ENCODE measurements around the gene BANF2.

DNA sequence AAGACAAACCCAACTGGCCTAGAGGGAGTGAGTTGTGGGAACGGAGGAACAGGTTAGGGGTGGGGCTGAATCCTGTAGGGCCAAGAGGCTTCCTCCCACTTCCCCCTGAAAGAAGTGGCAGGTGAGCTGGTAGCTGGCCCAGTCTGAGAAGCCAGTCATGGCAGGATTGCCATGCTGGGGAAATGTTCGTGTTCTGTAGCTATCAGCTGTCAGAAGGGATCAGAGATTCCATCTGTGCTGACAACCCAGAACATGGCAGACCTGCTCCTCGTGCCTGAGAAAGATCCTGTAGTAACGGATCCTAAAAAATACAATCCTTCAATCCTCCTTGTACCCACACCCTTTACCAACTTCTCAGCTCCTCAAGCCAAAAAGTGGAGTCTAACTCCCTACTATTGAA is 43.0 kb downstream of the BANF2 start:
- TF ChIP-seq TAF1 (IDR thresholded peaks at IDR 0.05; ENCODE audit: borderline replicate concordance, low read depth, low read length) (no peak), POLR2AphosphoS5 (IDR thresholded peaks at IDR 0.05; ENCODE audit: low read depth, low read length) (no peak), RCOR1 (IDR thresholded peaks at IDR 0.05; ENCODE audit: low read length) (no peak), JUND (IDR thresholded peaks at IDR 0.05) (no peak), EZH2phosphoT487 (IDR thresholded peaks at IDR 0.05; ENCODE audit: borderline replicate concordance, low read depth) (no peak), NRF1 (IDR thresholded peaks at IDR 0.05; ENCODE audit: low read depth, low read length) (no peak), ELF1 (IDR thresholded peaks at IDR 0.05) (no peak), EP300 (IDR thresholded peaks at IDR 0.05; ENCODE audit: borderline replicate concordance in 1 of 2, low read depth in 1 of 2, low read length in 1 of 2) (no peak), PBX3 (IDR thresholded peaks at IDR 0.05) (no peak), RXRA (IDR thresholded peaks at IDR 0.05; ENCODE audit: borderline replicate concordance, low read depth) (no peak), FOXM1 (IDR thresholded peaks at IDR 0.05; ENCODE audit: low read depth) (no peak)
- TF ChIP-seq, protein P1, sequence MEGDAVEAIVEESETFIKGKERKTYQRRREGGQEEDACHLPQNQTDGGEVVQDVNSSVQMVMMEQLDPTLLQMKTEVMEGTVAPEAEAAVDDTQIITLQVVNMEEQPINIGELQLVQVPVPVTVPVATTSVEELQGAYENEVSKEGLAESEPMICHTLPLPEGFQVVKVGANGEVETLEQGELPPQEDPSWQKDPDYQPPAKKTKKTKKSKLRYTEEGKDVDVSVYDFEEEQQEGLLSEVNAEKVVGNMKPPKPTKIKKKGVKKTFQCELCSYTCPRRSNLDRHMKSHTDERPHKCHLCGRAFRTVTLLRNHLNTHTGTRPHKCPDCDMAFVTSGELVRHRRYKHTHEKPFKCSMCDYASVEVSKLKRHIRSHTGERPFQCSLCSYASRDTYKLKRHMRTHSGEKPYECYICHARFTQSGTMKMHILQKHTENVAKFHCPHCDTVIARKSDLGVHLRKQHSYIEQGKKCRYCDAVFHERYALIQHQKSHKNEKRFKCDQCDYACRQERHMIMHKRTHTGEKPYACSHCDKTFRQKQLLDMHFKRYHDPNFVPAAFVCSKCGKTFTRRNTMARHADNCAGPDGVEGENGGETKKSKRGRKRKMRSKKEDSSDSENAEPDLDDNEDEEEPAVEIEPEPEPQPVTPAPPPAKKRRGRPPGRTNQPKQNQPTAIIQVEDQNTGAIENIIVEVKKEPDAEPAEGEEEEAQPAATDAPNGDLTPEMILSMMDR (IDR thresholded peaks at IDR 0.05): no peak
- TF ChIP-seq, protein P2, sequence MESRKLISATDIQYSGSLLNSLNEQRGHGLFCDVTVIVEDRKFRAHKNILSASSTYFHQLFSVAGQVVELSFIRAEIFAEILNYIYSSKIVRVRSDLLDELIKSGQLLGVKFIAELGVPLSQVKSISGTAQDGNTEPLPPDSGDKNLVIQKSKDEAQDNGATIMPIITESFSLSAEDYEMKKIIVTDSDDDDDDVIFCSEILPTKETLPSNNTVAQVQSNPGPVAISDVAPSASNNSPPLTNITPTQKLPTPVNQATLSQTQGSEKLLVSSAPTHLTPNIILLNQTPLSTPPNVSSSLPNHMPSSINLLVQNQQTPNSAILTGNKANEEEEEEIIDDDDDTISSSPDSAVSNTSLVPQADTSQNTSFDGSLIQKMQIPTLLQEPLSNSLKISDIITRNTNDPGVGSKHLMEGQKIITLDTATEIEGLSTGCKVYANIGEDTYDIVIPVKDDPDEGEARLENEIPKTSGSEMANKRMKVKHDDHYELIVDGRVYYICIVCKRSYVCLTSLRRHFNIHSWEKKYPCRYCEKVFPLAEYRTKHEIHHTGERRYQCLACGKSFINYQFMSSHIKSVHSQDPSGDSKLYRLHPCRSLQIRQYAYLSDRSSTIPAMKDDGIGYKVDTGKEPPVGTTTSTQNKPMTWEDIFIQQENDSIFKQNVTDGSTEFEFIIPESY (IDR thresholded peaks at IDR 0.05; ENCODE audit: borderline replicate concordance, low read depth): no peak
- TF ChIP-seq, protein P3, sequence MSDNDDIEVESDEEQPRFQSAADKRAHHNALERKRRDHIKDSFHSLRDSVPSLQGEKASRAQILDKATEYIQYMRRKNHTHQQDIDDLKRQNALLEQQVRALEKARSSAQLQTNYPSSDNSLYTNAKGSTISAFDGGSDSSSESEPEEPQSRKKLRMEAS (IDR thresholded peaks at IDR 0.05; ENCODE audit: low read depth): no peak
